GM18519 (cell line): ENCODE measurements around the gene C6orf120.
A peak's percentile ranks its signal among the peaks of the same experiment; 100 is the strongest.

ENCODE experiments used
- ATAC-seq: cut with Tn5 transposase; IDR thresholded peaks from one replicate; pipeline ENCODE4 v1.9.1; 2021; ENCODE audit warnings: mild to moderate bottlenecking, moderate library complexity; ENCODE audit not compliant: unreplicated experiment, low FRiP score

C6orf120 gene

GRCh38 chr6:169723991-169724493 lies 22.1 kb downstream of the C6orf120 start:
- peak; percentile 23 for ATAC-seq

- ATAC-seq: peak; percentile 28
These were observed 22.7 kb downstream of the C6orf120 start, which contains the start of gene PHF10 for GRCh38 chr6:169724494-169725124. TSS of gene PHF10 (minus strand) at chr6:169724500. CDS start at chr6:169723931, 569 bp downstream.

GRCh38 chr6:169725125-169726048 lies 23.5 kb downstream of the C6orf120 start:
- peak; percentile 4 for ATAC-seq

- ATAC-seq: no peak
These were observed 24.1 kb downstream of the C6orf120 start for GRCh38 chr6:169726049-169726400.

- no peak for ATAC-seq
These were observed 25.0 kb downstream of the C6orf120 start for GRCh38 chr6:169726963-169727362.

GRCh38 chr6:169729961-169730360 lies 28.0 kb downstream of the C6orf120 start:
- no peak for ATAC-seq

GRCh38 chr6:169738204-169738975 lies 36.5 kb downstream of the C6orf120 start:
- ATAC-seq: no peak

GRCh38 chr6:169738976-169739529 lies 37.1 kb downstream of the C6orf120 start:
- no peak for ATAC-seq

- ATAC-seq: no peak
These were observed 39.4 kb downstream of the C6orf120 start for GRCh38 chr6:169741344-169741743.

GRCh38 chr6:169745405-169745804 lies 43.5 kb downstream of the C6orf120 start:
- no peak for ATAC-seq

GRCh38 chr6:169746556-169746955 lies 44.6 kb downstream of the C6orf120 start:
- ATAC-seq: no peak

GRCh38 chr6:169751242-169752073 lies 49.5 kb downstream of the C6orf120 start, which contains the start of the genes DYNLT2 and ERMARD:
TSS of gene DYNLT2 (minus strand) at chr6:169751572. CDS start at chr6:169751458, 114 bp downstream.
TSS of gene ERMARD (plus strand) at chr6:169751622. CDS start at chr6:169751658, 36 bp downstream.
- ATAC-seq: peak; percentile 92

GRCh38 chr6:169752074-169752623 lies 50.2 kb downstream of the C6orf120 start:
- no peak for ATAC-seq
